Smooth muscle cell (in vitro differentiated cells): ENCODE results near the gene FCRLB. TPM values are rescaled to one million over a fixed set of nuclear protein-coding genes. Genes with fewer than 3 reads are reported as not detected.
A peak's percentile ranks its signal among the peaks of the same experiment; 100 is the strongest.

Experiments used
- DNase-seq: peaks from one replicate; lab custom pipeline; 2025; ENCODE audit not compliant: unreplicated experiment; lab: John Stamatoyannopoulos, UW
- H2AFZ ChIP-seq: fragments of 200-600 bp; sonication (generic); 2 replicates; pipeline ENCODE4 v1.6.0; 2016; ENCODE audit warnings: antibody characterized with exemption, low read depth, mild to moderate bottlenecking
- H3F3A ChIP-seq: fragments of 200-600 bp; sonication (generic); 2 replicates; pipeline ENCODE4 v1.6.0; 2017; ENCODE audit warnings: antibody characterized with exemption, low read depth
- H3K27ac ChIP-seq: fragments of 200-600 bp; sonication (generic); 2 replicates; pipeline ENCODE4 v1.5.1; 2016; ENCODE audit warnings: low read depth, mild to moderate bottlenecking
- H3K27me3 ChIP-seq: fragments of 200-600 bp; sonication (generic); 2 replicates; pipeline ENCODE4 v1.6.1; 2016; ENCODE audit warnings: low read depth, mild to moderate bottlenecking
- H3K36me3 ChIP-seq: fragments of 200-600 bp; sonication (generic); 2 replicates; pipeline ENCODE4 v1.5.1; 2016; ENCODE audit warnings: low read depth
- H3K4me1 ChIP-seq: fragments of 200-600 bp; sonication (generic); 2 replicates; pipeline ENCODE4 v1.5.1; 2016; ENCODE audit warnings: low read depth
- H3K4me2 ChIP-seq: fragments of 200-600 bp; sonication (generic); 2 replicates; pipeline ENCODE4 v1.6.0; 2016; ENCODE audit warnings: mild to moderate bottlenecking
- H3K4me3 ChIP-seq: fragments of 200-600 bp; sonication (generic); 2 replicates; pipeline ENCODE4 v1.5.1; 2016; ENCODE audit warnings: mild to moderate bottlenecking
- H3K79me2 ChIP-seq: fragments of 200-600 bp; sonication (generic); 2 replicates; pipeline ENCODE4 v1.6.0; 2016; ENCODE audit warnings: low read depth, mild to moderate bottlenecking
- H3K9ac ChIP-seq: fragments of 200-600 bp; sonication (generic); 2 replicates; pipeline ENCODE4 v1.6.0; 2016; ENCODE audit warnings: low read depth
- H3K9me3 ChIP-seq: fragments of 200-600 bp; sonication (generic); replicated peaks from 2 replicates; pipeline ENCODE4 v1.5.1; 2016; ENCODE audit warnings: low read depth
- H4K20me1 ChIP-seq: fragments of 200-600 bp; sonication (generic); 2 replicates; pipeline ENCODE4 v1.6.0; 2016; ENCODE audit warnings: low read depth
- CTCF ChIP-seq: fragments of 200-600 bp; sonication (generic); IDR thresholded peaks from 2 replicates; pipeline ENCODE4 v1.5.1; 2017; ENCODE audit warnings: borderline replicate concordance, mild to moderate bottlenecking, antibody characterized with exemption; ENCODE audit not compliant: insufficient read depth, poor library complexity, severe bottlenecking
- WGBS: methylation state at CpG from one replicate; pipeline ENCODE4 v1.1.7; 2016; ENCODE audit warnings: low lambda C conversion rate; 5-methylcytosine and 5-hydroxymethylcytosine counted together
- polyA plus RNA-seq: library from polyadenylated mRNA; unstranded; fragments of >200 nt; fragmentation: Nextera tagmentation; extraction: Ambion mirVana; gene quantifications from 2 replicates; pipeline ENCODE4 v1.2.1, GENCODE V29; 2016
- total RNA-seq: library from RNA; depleted of rRNA; stranded (reverse); fragments of >200 nt; gene quantifications from 2 replicates; pipeline ENCODE4 v1.2.3, GENCODE V29; 2014

The FCRLB gene
- total and polyA plus RNA-seq, 2 experiments from 2014 or later: 0.50 to 0.99 TPM

- no peak for DNase-seq
These were observed 17.4 kb downstream of the FCRLB start for GRCh38 chr1:161738627-161739287.

GRCh38 chr1:161739865-161740566 lies 18.7 kb downstream of the FCRLB start:
- no peak for TF ChIP-seq CTCF
- no peaks in the 10 kb centered on the region for H3K36me3 ChIP-seq
- 76% methylated on average over 8 of the region's 8 CpGs for WGBS
- H3K4me2 ChIP-seq: no peak overlapping the region
- H3K9me3 ChIP-seq: no peaks in the 10 kb centered on the region
- DNase-seq: no peak
- H3K4me1 ChIP-seq: no peaks in the 10 kb centered on the region
- no peak overlapping the region for H3K9ac ChIP-seq
- no peaks in the 10 kb centered on the region for H4K20me1 ChIP-seq
- no peaks in the 10 kb centered on the region for H3K27me3 ChIP-seq
- H3K79me2 ChIP-seq: no peaks in the 10 kb centered on the region
- H3K27ac ChIP-seq: no peak overlapping the region
- H3F3A ChIP-seq: no peaks in the 10 kb centered on the region
- no peak overlapping the region for H3K4me3 ChIP-seq
- H2AFZ ChIP-seq: no peak overlapping the region

More at GRCh38 chr1:161738627-161739287, 17.4 kb downstream of the FCRLB start:
- no peak overlapping the region for H3K4me3 ChIP-seq
- peak; percentile 55 for TF ChIP-seq CTCF
- H3K79me2 ChIP-seq: no peaks in the 10 kb centered on the region
- WGBS: 94% methylated on average over 4 of the region's 4 CpGs
- no peak overlapping the region for H3K27ac ChIP-seq
- no peak overlapping the region for H2AFZ ChIP-seq
- no peaks in the 10 kb centered on the region for H4K20me1 ChIP-seq
- H3K9ac ChIP-seq: no peak overlapping the region
- H3K4me2 ChIP-seq: no peak overlapping the region
- no peaks in the 10 kb centered on the region for H3K27me3 ChIP-seq
- no peaks in the 10 kb centered on the region for H3K9me3 ChIP-seq
- no peaks in the 10 kb centered on the region for H3K4me1 ChIP-seq
- H3K36me3 ChIP-seq: no peaks in the 10 kb centered on the region
- H3F3A ChIP-seq: no peaks in the 10 kb centered on the region

- Histone ChIP-seq H4K20me1 (no peaks in the 10 kb centered on the region), H3K4me1 (no peaks in the 10 kb centered on the region), H3K4me3 (no peak overlapping the region), H3K9me3 (no peaks in the 10 kb centered on the region), H2AFZ (no peak overlapping the region), H3K36me3 (no peaks in the 10 kb centered on the region), H3K27ac (no peak overlapping the region), H3K9ac (no peak overlapping the region), H3F3A (no peaks in the 10 kb centered on the region), H3K4me2 (no peak overlapping the region), H3K79me2 (no peaks in the 10 kb centered on the region), H3K27me3 (no peaks in the 10 kb centered on the region)
- DNase-seq: no peak
- WGBS: 79% methylated on average over 6 of the region's 6 CpGs
- no peak for TF ChIP-seq CTCF
These were observed 19.6 kb downstream of the FCRLB start for GRCh38 chr1:161740921-161741320.
